HepG2 (cell line): ENCODE data around the gene SLC25A28.

ENCODE experiments used
- HNF4A ChIP-seq: sonication (generic); formaldehyde crosslinking; IDR thresholded peaks from 2 replicates; pipeline ENCODE4 v1.4.0; 2020; ENCODE audit warnings: missing genetic modification reagents
- HNF4G ChIP-seq, 2 experiments: sonication (generic) in 1 of 2; formaldehyde crosslinking in 1 of 2; IDR thresholded peaks; 2 replicates each; pipeline versions ENCODE4 v1.4.0 to v1.6.1; 2011 to 2020; ENCODE audit warnings: borderline replicate concordance in 2 of 2, low read depth in 2 of 2, mild to moderate bottlenecking in 2 of 2, low read length in 1 of 2, missing genetic modification reagents in 1 of 2, moderate library complexity in 1 of 2
- POLR2A ChIP-seq, 2 experiments: IDR thresholded peaks; 2 replicates each; pipeline ENCODE4 v1.6.1; 2011; ENCODE audit warnings: low read depth in 2 of 2, low read length in 2 of 2, mild to moderate bottlenecking in 1 of 2, moderate library complexity in 1 of 2; ENCODE audit not compliant: insufficient read depth in 1 of 2
- STAT6 ChIP-seq: sonication (generic); formaldehyde crosslinking; IDR thresholded peaks from 2 replicates; pipeline ENCODE4 v1.4.0; 2020; ENCODE audit warnings: missing genetic modification reagents, mild to moderate bottlenecking, borderline replicate concordance
- TEAD3 ChIP-seq: optimal IDR thresholded peaks from 2 replicates; pipeline ENCODE3; 2016; ENCODE audit warnings: borderline replicate concordance
- ZC3H4 ChIP-seq: sonication (generic); formaldehyde crosslinking; IDR thresholded peaks from 2 replicates; pipeline ENCODE4 v1.4.0; 2020; ENCODE audit warnings: missing genetic modification reagents, borderline replicate concordance
- ZNF256 ChIP-seq: sonication (generic); formaldehyde crosslinking; conservative IDR thresholded peaks from 2 replicates; pipeline ENCODE4 v1.4.0; 2020; ENCODE audit warnings: missing genetic modification reagents
- ZNF274 ChIP-seq: sonication (generic); formaldehyde crosslinking; IDR thresholded peaks from 2 replicates; pipeline ENCODE4 v1.5.1; 2020; ENCODE audit warnings: mild to moderate bottlenecking, missing genetic modification reagents
- ZNF337 ChIP-seq: sonication (generic); formaldehyde crosslinking; IDR thresholded peaks from 2 replicates; pipeline ENCODE4 v1.5.1; 2020; ENCODE audit warnings: missing genetic modification reagents, low read depth, mild to moderate bottlenecking, borderline replicate concordance
- ZNF589 ChIP-seq: sonication (generic); formaldehyde crosslinking; conservative IDR thresholded peaks from 2 replicates; pipeline ENCODE4 v1.8.0; 2022; ENCODE audit warnings: mild to moderate bottlenecking, moderate library complexity, missing genetic modification reagents

GRCh38 chr10:99623919-99624318 is 3.7 kb upstream of the SLC25A28 start:
- TF ChIP-seq ZNF337 = no peak
- no peak for TF ChIP-seq HNF4G (IDR thresholded peaks at IDR 0.05; ENCODE audit: borderline replicate concordance, low read depth, low read length)
- no peak for TF ChIP-seq HNF4G (CRISPR knock-in tag; IDR thresholded peaks at IDR 0.05; ENCODE audit: borderline replicate concordance, low read depth)
- TF ChIP-seq POLR2A (IDR thresholded peaks at IDR 0.05; ENCODE audit: insufficient read depth in 1 of 2, low read depth in 2 of 2, low read length in 2 of 2) = no peak
- no peak for TF ChIP-seq TEAD3 (CRISPR knock-in tag)
- no peak for TF ChIP-seq STAT6 (CRISPR knock-in tag)
- TF ChIP-seq ZC3H4 (CRISPR knock-in tag) = no peak
- TF ChIP-seq ZNF589 (CRISPR knock-in tag) = no peak
- no peak for TF ChIP-seq ZNF256 (CRISPR knock-in tag)
- no peak for TF ChIP-seq ZNF274 (CRISPR knock-in tag)
- TF ChIP-seq HNF4A (CRISPR knock-in tag) = no peak
